ENCODE data around the gene GABBR2.

Gene GABBR2

GRCh38 chr9:98572796-98573195 is 135.9 kb downstream of the GABBR2 start:
- TF ChIP-seq CTCF (IDR thresholded peaks at IDR 0.05; ENCODE audit: low read depth, low read length, missing control alignments) = no peak
- no peak overlapping the region for H3K4me3 ChIP-seq (ENCODE audit: low read depth, low read length)
- DNase-seq (ENCODE audit: low read depth) = no peak

- no peak overlapping the region for H3K4me3 ChIP-seq (ENCODE audit: low read depth, low read length)
- no peak for DNase-seq (ENCODE audit: low read depth)
- no peak for TF ChIP-seq CTCF (IDR thresholded peaks at IDR 0.05; ENCODE audit: low read depth, low read length, missing control alignments)
These were observed 136.6 kb downstream of the GABBR2 start for GRCh38 chr9:98572054-98572627.

GRCh38 chr9:98571643-98572042 is 137.1 kb downstream of the GABBR2 start:
- TF ChIP-seq CTCF (IDR thresholded peaks at IDR 0.05; ENCODE audit: low read depth, low read length, missing control alignments) = no peak
- no peak for DNase-seq (ENCODE audit: low read depth)
- H3K4me3 ChIP-seq (ENCODE audit: low read depth, low read length) = no peak overlapping the region

- no peak for DNase-seq (ENCODE audit: low read depth)
- no peak overlapping the region for H3K4me3 ChIP-seq (ENCODE audit: low read depth, low read length)
- no peak for TF ChIP-seq CTCF (IDR thresholded peaks at IDR 0.05; ENCODE audit: low read depth, low read length, missing control alignments)
These were observed 137.9 kb downstream of the GABBR2 start for GRCh38 chr9:98570663-98571440.

GRCh38 chr9:98570055-98570454 is 138.7 kb downstream of the GABBR2 start:
- no peak for DNase-seq (ENCODE audit: low read depth)
- TF ChIP-seq CTCF (IDR thresholded peaks at IDR 0.05; ENCODE audit: low read depth, low read length, missing control alignments) = no peak
- no peak overlapping the region for H3K4me3 ChIP-seq (ENCODE audit: low read depth, low read length)

GRCh38 chr9:98569491-98569890 is 139.2 kb downstream of the GABBR2 start:
- no peak overlapping the region for H3K4me3 ChIP-seq (ENCODE audit: low read depth, low read length)
- TF ChIP-seq CTCF (IDR thresholded peaks at IDR 0.05; ENCODE audit: low read depth, low read length, missing control alignments) = no peak
- DNase-seq (ENCODE audit: low read depth) = no peak
